DOHH2 (cell line): ENCODE results near the gene ASAP2.

Experiments used
- H3F3A ChIP-seq: fragments of 200-600 bp; sonication (generic), shearing (Covaris generic); 2 replicates; pipeline ENCODE4 v1.6.0; 2016; ENCODE audit warnings: antibody characterized with exemption, mild to moderate bottlenecking; ENCODE audit not compliant: control insufficient read depth, insufficient read depth
- H3K27ac ChIP-seq: fragments of 200-600 bp; sonication (generic); 2 replicates; pipeline ENCODE4 v1.5.1; 2014; ENCODE audit warnings: low read depth, mild to moderate bottlenecking, low read length, moderate library complexity
- H3K27me3 ChIP-seq: fragments of 200-600 bp; sonication (generic); 2 replicates; pipeline ENCODE4 v1.6.1; 2014; ENCODE audit warnings: mild to moderate bottlenecking, low read length, mixed read lengths; ENCODE audit not compliant: control insufficient read depth
- H3K36me3 ChIP-seq: fragments of 200-600 bp; sonication (generic); 2 replicates; pipeline ENCODE4 v1.6.1; 2014; ENCODE audit warnings: mild to moderate bottlenecking, low read length, moderate library complexity, mixed read lengths; ENCODE audit not compliant: control insufficient read depth
- H3K4me1 ChIP-seq: fragments of 200-600 bp; sonication (generic); 2 replicates; pipeline ENCODE4 v1.6.1; 2014; ENCODE audit warnings: mild to moderate bottlenecking, low read length, mixed read lengths; ENCODE audit not compliant: control insufficient read depth
- H3K4me2 ChIP-seq: fragments of 200-600 bp; sonication (generic); 2 replicates; pipeline ENCODE4 v1.6.0; 2014; ENCODE audit warnings: mild to moderate bottlenecking, low read length, moderate library complexity
- H3K4me3 ChIP-seq: fragments of 200-600 bp; sonication (generic); 2 replicates; pipeline ENCODE4 v1.5.1; 2014; ENCODE audit warnings: mild to moderate bottlenecking, low read length, mixed read lengths
- H3K79me2 ChIP-seq: fragments of 200-600 bp; sonication (generic); 2 replicates; pipeline ENCODE4 v1.6.1; 2014; ENCODE audit warnings: mild to moderate bottlenecking, low read length, mixed read lengths; ENCODE audit not compliant: control insufficient read depth
- H3K9me2 ChIP-seq: fragments of 200-600 bp; sonication (generic); replicated peaks from 2 replicates; pipeline ENCODE4 v1.6.1; 2014; ENCODE audit warnings: mild to moderate bottlenecking, low read length, mixed read lengths; ENCODE audit not compliant: control insufficient read depth
- H3K9me3 ChIP-seq: fragments of 200-600 bp; sonication (generic); 2 replicates; pipeline ENCODE4 v1.6.1; 2014; ENCODE audit warnings: antibody characterized with exemption, low read length, mixed read lengths; ENCODE audit not compliant: control insufficient read depth, insufficient read depth
- H4K20me1 ChIP-seq: fragments of 200-600 bp; sonication (generic); 2 replicates; pipeline ENCODE4 v1.6.0; 2014; ENCODE audit warnings: low read depth, mild to moderate bottlenecking, antibody characterized with exemption, low read length, moderate library complexity; ENCODE audit not compliant: control insufficient read depth, insufficient read depth
- EZH2phosphoT487 ChIP-seq: fragments of 200-600 bp; sonication (generic); IDR thresholded peaks from 2 replicates; pipeline ENCODE4 v1.6.1; 2017; ENCODE audit warnings: borderline replicate concordance, mild to moderate bottlenecking, antibody characterized with exemption, low read length, moderate library complexity, mixed read lengths
- TF ChIP-seq, protein P1 (sequence below): fragments of 200-600 bp; sonication (generic); IDR thresholded peaks from one replicate; pipeline ENCODE4 v1.5.1; 2014; ENCODE audit warnings: antibody characterized with exemption, mild to moderate bottlenecking, low read depth, low read length; ENCODE audit not compliant: poor library complexity, severe bottlenecking

Gene ASAP2

DNA sequence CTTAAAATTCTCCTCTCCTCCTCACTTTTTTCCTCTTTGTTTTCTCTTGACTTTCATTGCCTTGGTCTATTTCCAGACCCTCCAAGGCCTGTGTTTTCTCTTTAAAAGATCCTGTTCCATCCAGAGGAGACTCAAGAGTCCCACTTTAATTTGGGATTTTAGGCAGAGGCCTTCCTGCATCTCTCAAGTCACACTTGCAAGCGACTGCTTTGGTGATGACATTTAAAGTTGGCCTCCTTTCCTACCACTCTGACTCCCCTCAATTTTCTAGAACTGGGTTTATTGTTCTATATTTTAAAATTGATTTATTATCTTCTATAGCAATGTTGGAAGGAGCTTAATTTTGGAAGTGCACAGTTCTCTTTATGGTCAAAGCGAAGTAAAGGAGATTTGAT, 16.3 kb downstream of the ASAP2 start:
- no peaks in the 10 kb centered on the region for H3K9me3 ChIP-seq
- H3K9me2 ChIP-seq: no peaks in the 10 kb centered on the region
- H3K4me2 ChIP-seq: no peak overlapping the region
- no peaks in the 10 kb centered on the region for H3K79me2 ChIP-seq
- no peaks in the 10 kb centered on the region for H4K20me1 ChIP-seq
- no peak overlapping the region for H3K4me3 ChIP-seq
- H3K36me3 ChIP-seq: no peaks in the 10 kb centered on the region
- H3K4me1 ChIP-seq: no peaks in the 10 kb centered on the region
- peaks cover 10% of the 10 kb centered on the region for H3K27me3 ChIP-seq
- H3K27ac ChIP-seq: no peak overlapping the region
- no peaks in the 10 kb centered on the region for H3F3A ChIP-seq
- TF ChIP-seq, protein P1, sequence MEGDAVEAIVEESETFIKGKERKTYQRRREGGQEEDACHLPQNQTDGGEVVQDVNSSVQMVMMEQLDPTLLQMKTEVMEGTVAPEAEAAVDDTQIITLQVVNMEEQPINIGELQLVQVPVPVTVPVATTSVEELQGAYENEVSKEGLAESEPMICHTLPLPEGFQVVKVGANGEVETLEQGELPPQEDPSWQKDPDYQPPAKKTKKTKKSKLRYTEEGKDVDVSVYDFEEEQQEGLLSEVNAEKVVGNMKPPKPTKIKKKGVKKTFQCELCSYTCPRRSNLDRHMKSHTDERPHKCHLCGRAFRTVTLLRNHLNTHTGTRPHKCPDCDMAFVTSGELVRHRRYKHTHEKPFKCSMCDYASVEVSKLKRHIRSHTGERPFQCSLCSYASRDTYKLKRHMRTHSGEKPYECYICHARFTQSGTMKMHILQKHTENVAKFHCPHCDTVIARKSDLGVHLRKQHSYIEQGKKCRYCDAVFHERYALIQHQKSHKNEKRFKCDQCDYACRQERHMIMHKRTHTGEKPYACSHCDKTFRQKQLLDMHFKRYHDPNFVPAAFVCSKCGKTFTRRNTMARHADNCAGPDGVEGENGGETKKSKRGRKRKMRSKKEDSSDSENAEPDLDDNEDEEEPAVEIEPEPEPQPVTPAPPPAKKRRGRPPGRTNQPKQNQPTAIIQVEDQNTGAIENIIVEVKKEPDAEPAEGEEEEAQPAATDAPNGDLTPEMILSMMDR: no peak
- TF ChIP-seq EZH2phosphoT487: no peak

DNA sequence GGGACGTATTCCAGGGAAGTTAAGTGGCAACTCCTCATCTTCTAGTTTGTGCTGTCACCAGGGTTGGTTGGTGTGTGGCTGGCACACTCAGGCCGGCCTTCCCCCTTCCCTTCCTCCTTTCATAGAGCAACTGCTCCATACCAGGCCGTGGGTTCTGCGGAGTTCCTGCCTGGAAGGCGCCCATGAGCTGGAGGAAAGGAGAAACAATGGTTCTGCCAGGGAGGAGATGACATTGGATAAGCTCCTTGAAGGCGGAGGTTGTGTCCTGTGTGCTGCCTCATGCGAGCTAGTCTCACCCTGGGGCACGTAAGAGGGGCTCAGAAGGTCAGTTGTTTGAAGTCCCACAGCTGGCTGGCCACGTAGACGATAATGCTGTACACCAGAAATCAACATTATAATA, 19.2 kb downstream of the ASAP2 start:
- H3K4me3 ChIP-seq: no peak overlapping the region
- no peaks in the 10 kb centered on the region for H3K4me1 ChIP-seq
- 0 out of 2 replicates have a peak, but pooled peaks cover 9% of the 10 kb centered on the region for H3K27me3 ChIP-seq
- no peak overlapping the region for H3K4me2 ChIP-seq
- TF ChIP-seq, protein P1: no peak
- no peak for TF ChIP-seq EZH2phosphoT487
- H3K9me2 ChIP-seq: no peaks in the 10 kb centered on the region
- H3K36me3 ChIP-seq: no peaks in the 10 kb centered on the region
- no peaks in the 10 kb centered on the region for H3K9me3 ChIP-seq
- H3F3A ChIP-seq: no peaks in the 10 kb centered on the region
- no peaks in the 10 kb centered on the region for H4K20me1 ChIP-seq
- H3K79me2 ChIP-seq: no peaks in the 10 kb centered on the region
- H3K27ac ChIP-seq: no peak overlapping the region

GRCh38 chr2:9226458-9227380, 20.1 kb downstream of the ASAP2 start:
- no peaks in the 10 kb centered on the region for H3K9me2 ChIP-seq
- H4K20me1 ChIP-seq: no peaks in the 10 kb centered on the region
- H3F3A ChIP-seq: no peaks in the 10 kb centered on the region
- no peak overlapping the region for H3K27ac ChIP-seq
- no peak overlapping the region for H3K4me3 ChIP-seq
- no peaks in the 10 kb centered on the region for H3K9me3 ChIP-seq
- H3K36me3 ChIP-seq: no peaks in the 10 kb centered on the region
- no peak overlapping the region for H3K4me2 ChIP-seq
- H3K79me2 ChIP-seq: no peaks in the 10 kb centered on the region
- TF ChIP-seq, protein P1: no peak
- TF ChIP-seq EZH2phosphoT487: no peak
- peaks cover 10% of the 10 kb centered on the region; the same call in 1 of the 2 replicates for H3K27me3 ChIP-seq
- H3K4me1 ChIP-seq: no peaks in the 10 kb centered on the region
